Stimulated activated naive CD8-positive, alpha-beta T cell treated with anti-CD3 and anti-CD28 coated beads, Interleukin-15, amount 100 ng/mL, for 72 hours (primary cell): ENCODE data around the gene LSAMP.

Source experiments
- ATAC-seq: fragments of 150-1000 bp; cut with Tn5 transposase; 2 replicates; pipeline ENCODE4 v1.10.0; 2021; ENCODE audit warnings: mild to moderate bottlenecking, moderate library complexity
- DNase-seq, 2 donors: peaks; one replicate each; pipeline ENCODE4 v3.0.0; 2021 to 2022
- H3K27ac Mint-ChIP-seq, 2 donors: one replicate each; pipeline ENCODE4 v1.8.0; 2022; ENCODE audit warnings: mild to moderate bottlenecking in 2 of 2, mixed read lengths in 2 of 2, moderate library complexity in 2 of 2
- H3K27me3 Mint-ChIP-seq: one replicate; pipeline ENCODE4 v1.8.0; 2022; ENCODE audit warnings: mixed read lengths
- H3K4me1 Mint-ChIP-seq: one replicate; pipeline ENCODE4 v1.8.0; 2022; ENCODE audit warnings: mild to moderate bottlenecking, mixed read lengths
- H3K4me3 Mint-ChIP-seq, 2 donors: one replicate each; pipeline ENCODE4 v1.8.0; 2022; ENCODE audit warnings: mild to moderate bottlenecking in 2 of 2, mixed read lengths in 2 of 2, moderate library complexity in 1 of 2
- H3K9me3 Mint-ChIP-seq, 2 donors: one replicate each; pipeline ENCODE4 v1.8.0; 2022; ENCODE audit warnings: mixed read lengths in 2 of 2

Gene LSAMP

GRCh38 chr3:115885621-115886020, 559.7 kb downstream of the LSAMP start:
- DNase-seq (no peak), ATAC-seq (no peak)
- H3K27me3 Mint-ChIP-seq, result no peaks in the 10 kb centered on the region

DNA sequence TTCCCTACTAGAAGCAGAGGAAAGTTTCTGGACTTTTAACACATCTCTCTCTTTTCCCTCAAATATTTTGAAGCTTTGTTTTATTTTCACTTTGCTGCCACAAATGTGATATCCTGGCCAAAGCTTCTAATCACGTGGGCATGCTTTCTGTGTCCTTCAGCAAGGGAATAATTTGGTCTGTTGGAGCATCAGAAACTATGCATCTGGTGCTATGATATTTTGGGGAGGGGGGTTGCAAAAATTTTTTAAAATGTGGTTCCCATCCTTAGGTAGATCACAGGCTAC, 567.7 kb downstream of the LSAMP start:
- H3K4me3 Mint-ChIP-seq, result no peak overlapping the region

More at GRCh38 chr3:115885621-115886020, 559.7 kb downstream of the LSAMP start:
- H3K9me3 Mint-ChIP-seq, result no peaks in the 10 kb centered on the region
- H3K27ac Mint-ChIP-seq, result no peak overlapping the region
- no peak overlapping the region for H3K4me3 Mint-ChIP-seq
- H3K4me1 Mint-ChIP-seq, result no peaks in the 10 kb centered on the region

DNA sequence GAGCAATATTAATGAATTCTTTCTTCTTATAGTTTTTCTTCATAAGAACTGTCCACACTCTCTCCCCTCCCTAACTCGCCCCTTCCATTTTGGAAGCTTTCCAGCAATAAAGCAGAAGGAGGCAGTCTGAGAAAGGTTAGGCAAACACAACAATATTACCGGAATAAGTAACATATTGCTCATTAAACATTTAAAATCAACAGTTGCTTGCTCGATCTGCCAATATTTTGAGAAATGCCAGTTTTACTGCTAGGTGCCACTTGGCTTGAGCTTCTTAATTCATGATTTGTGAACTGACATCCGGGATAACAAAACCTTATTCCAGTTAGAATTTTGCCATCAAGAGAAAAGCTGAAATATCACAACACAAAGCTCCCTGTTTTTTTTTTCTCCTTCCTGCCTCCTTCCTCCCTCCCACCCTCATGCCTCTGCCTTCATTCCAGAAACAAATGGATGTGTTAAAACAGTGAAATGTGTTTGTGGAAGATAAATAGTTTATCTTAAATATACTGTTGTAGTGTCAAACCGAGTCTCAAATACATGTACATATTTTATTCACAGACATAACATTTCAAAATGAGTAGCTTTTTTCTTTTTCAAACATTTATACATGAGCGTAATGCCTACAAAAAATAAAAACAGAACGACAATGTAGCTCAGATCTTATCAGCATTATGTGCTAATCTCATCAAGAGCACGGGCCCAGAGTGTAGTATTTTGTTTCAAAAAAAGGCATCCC, 568.2 kb downstream of the LSAMP start:
- ATAC-seq, result no peak
- H3K27ac Mint-ChIP-seq, result no peak overlapping the region
- no peak for DNase-seq

More for the DNA sequence above, 567.7 kb downstream of the LSAMP start:
- ATAC-seq (no peak), DNase-seq (no peak)
- H3K4me1 Mint-ChIP-seq, result no peaks in the 10 kb centered on the region
- no peaks in the 10 kb centered on the region for H3K9me3 Mint-ChIP-seq
- H3K27ac Mint-ChIP-seq, result peak overlapping the region in 1 of 2 donors; percentile 69
- no peaks in the 10 kb centered on the region for H3K27me3 Mint-ChIP-seq

DNA sequence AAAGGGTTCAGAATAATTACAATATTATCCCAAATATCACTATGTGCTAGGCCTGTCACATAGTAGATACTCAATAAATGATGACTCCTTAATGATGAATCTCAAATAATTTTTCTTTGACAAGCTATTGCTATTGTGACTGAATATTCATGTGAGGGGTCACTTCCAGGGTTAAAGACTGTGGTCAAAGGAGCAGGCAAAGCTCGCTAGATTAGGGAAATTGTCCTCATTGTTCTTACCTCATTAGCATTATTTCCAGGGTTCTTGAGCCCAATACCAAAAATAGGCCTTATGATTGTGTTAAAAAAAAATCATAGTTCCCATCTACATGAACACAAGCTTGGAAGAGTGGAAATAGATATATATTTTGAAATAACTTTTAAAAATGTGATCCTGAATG, 569.8 kb downstream of the LSAMP start:
- H3K9me3 Mint-ChIP-seq, result no peaks in the 10 kb centered on the region
- H3K27me3 Mint-ChIP-seq, result no peaks in the 10 kb centered on the region
- DNase-seq (no peak), ATAC-seq (no peak)
- H3K4me1 Mint-ChIP-seq, result no peaks in the 10 kb centered on the region
- H3K27ac Mint-ChIP-seq, result no peak overlapping the region
- H3K4me3 Mint-ChIP-seq, result no peak overlapping the region

More for the DNA sequence above, 568.2 kb downstream of the LSAMP start:
- no peaks in the 10 kb centered on the region for H3K4me1 Mint-ChIP-seq
- H3K27me3 Mint-ChIP-seq, result no peaks in the 10 kb centered on the region
- H3K9me3 Mint-ChIP-seq, result no peaks in the 10 kb centered on the region
- no peak overlapping the region for H3K4me3 Mint-ChIP-seq

GRCh38 chr3:115871735-115872134, 573.6 kb downstream of the LSAMP start:
- Mint-ChIP-seq H3K4me3 (no peak overlapping the region), H3K9me3 (no peaks in the 10 kb centered on the region)
- no peak for ATAC-seq

DNA sequence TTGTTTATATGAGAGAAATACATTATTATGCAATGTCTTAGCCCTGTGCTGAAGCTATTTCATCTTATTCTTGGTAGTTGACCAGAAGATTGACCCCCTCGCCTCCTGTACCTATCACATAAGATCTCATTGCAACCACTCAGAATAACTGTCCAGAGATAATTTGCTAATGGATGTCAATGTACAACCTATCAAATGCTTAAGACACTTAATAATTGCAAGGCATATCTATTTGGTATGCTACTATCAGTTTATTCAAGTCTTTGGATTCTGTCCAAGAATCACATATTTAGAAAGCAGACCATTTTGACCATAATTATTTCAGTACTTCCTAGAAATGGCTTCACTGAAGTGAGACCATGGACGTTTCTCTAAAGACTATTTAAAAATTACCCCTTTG, 580.4 kb downstream of the LSAMP start:
- Mint-ChIP-seq H3K4me3 (no peak overlapping the region), H3K9me3 (no peaks in the 10 kb centered on the region), H3K27me3 (peaks cover 41% of the 10 kb centered on the region), H3K4me1 (no peaks in the 10 kb centered on the region), H3K27ac (no peak overlapping the region)
- no peak for ATAC-seq
- DNase-seq, result no peak

More at GRCh38 chr3:115871735-115872134, 573.6 kb downstream of the LSAMP start:
- Mint-ChIP-seq H3K4me1 (no peaks in the 10 kb centered on the region), H3K27ac (no peak overlapping the region), H3K27me3 (peaks cover 1% of the 10 kb centered on the region)
- DNase-seq, result no peak

DNA sequence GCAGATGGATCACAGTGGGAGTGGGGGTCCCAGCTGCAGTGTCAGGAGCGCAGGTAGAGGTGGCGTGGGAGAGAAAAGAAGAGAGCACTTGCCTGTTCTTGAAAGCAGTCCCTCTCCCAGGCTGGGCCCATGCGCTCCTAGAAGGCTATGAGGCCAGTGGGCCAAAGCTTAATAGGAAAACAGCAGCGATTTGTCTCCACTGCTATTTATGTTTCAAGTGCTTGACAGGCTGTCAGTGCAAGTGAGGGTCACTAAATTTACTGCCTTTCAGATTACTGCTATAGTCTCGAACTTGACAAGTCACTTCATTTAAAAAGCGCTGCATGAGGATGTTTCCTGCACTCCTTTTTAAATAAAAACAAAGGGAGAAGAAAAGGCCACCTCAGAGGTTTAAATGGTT, 582.4 kb downstream of the LSAMP start:
- H3K4me1 Mint-ChIP-seq, result no peaks in the 10 kb centered on the region
- peaks cover 57% of the 10 kb centered on the region for H3K27me3 Mint-ChIP-seq
- ATAC-seq (no peak), DNase-seq (no peak)
- H3K27ac Mint-ChIP-seq, result no peak overlapping the region
- H3K4me3 Mint-ChIP-seq, result no peak overlapping the region
- no peaks in the 10 kb centered on the region for H3K9me3 Mint-ChIP-seq

DNA sequence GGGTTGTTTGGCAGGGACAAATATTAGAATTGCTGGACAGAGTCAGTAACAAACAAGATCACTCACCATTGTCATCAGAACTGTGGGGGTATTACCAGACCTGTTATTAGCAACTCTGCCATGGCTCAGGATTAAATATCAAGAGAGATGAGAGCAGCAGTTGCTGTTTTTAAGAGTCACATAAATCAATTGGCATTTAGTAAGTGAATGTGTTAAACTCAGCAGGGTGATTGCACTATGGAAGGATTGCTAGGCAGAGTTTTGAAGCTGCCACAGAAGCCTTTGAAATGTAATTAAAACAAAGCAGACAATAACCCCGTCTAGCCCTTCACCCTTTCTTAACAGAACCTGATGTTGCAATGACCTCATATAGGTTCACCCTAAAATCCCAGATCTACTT, 583.2 kb downstream of the LSAMP start:
- no peaks in the 10 kb centered on the region for H3K4me1 Mint-ChIP-seq
- ATAC-seq (no peak), DNase-seq (no peak)
- no peak overlapping the region for H3K27ac Mint-ChIP-seq
- H3K4me3 Mint-ChIP-seq, result no peak overlapping the region
- no peaks in the 10 kb centered on the region for H3K9me3 Mint-ChIP-seq
- peaks cover 64% of the 10 kb centered on the region for H3K27me3 Mint-ChIP-seq

DNA sequence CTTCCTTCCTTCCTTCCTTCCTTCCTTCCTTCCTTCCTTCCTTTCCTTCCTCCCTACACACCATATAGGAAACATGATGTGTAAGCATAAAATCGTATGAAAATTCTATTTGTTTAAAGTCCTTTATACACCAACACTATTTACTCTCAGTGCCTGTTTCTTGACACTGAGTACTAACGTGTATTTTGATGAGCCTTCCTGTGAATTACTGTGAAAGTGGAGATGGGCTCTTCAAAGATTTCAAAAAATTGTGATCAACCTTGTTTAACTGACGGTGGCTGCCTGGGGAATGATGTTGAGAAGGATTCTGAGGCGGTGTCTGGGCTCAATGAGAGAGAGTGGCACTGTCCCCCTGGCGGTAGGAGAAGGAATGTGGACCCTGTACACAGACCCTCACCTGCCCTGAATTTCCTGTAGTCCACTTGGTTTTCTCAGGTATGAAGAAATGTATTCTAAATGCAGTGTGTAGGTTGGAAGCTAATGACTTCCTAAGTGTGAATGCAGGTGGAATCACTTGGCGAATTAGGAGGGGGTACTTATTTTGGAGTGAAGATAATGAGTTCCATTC, 584.0 kb downstream of the LSAMP start:
- Mint-ChIP-seq H3K9me3 (no peaks in the 10 kb centered on the region), H3K27me3 (peaks cover 59% of the 10 kb centered on the region), H3K27ac (no peak overlapping the region), H3K4me1 (no peaks in the 10 kb centered on the region), H3K4me3 (no peak overlapping the region)
- no peak for DNase-seq
- no peak for ATAC-seq

DNA sequence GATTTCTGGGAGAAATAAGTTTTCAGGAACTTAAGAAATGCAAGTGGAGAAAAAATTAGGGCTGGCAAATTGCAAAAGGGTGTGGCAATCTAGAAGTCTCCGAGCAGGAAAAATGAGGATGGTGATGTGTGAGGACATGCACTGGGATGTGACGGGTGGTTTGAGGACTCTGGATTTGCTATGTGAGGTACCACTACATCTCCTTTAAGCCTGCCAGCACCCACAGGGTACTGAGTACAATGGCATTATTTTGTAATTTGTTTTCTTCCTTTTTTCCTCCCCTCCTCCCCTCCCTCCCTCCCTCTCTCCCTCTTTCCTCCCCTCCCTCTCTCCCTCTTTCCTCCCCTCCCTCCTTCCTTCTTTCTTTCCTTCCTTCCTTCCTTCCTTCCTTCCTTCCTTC, 584.5 kb downstream of the LSAMP start:
- no peak overlapping the region for H3K4me3 Mint-ChIP-seq
- H3K27ac Mint-ChIP-seq, result no peak overlapping the region
- no peaks in the 10 kb centered on the region for H3K9me3 Mint-ChIP-seq
- peaks cover 57% of the 10 kb centered on the region for H3K27me3 Mint-ChIP-seq
- no peak for DNase-seq
- no peaks in the 10 kb centered on the region for H3K4me1 Mint-ChIP-seq
- no peak for ATAC-seq

GRCh38 chr3:115859002-115859807, 586.1 kb downstream of the LSAMP start:
- Mint-ChIP-seq H3K4me1 (no peaks in the 10 kb centered on the region), H3K27ac (no peak overlapping the region), H3K9me3 (no peaks in the 10 kb centered on the region), H3K27me3 (peaks cover 47% of the 10 kb centered on the region), H3K4me3 (no peak overlapping the region)
- no peak for ATAC-seq
- DNase-seq, result no peak

GRCh38 chr3:115857518-115858136, 587.7 kb downstream of the LSAMP start:
- Mint-ChIP-seq H3K27me3 (peaks cover 52% of the 10 kb centered on the region), H3K27ac (peak overlapping the region in 1 of 2 donors; percentile 6)
- no peak for ATAC-seq

GRCh38 chr3:115855911-115856310, 589.4 kb downstream of the LSAMP start:
- DNase-seq (no peak), ATAC-seq (no peak)
- Mint-ChIP-seq H3K4me1 (no peaks in the 10 kb centered on the region), H3K27me3 (peaks cover 45% of the 10 kb centered on the region), H3K4me3 (no peak overlapping the region), H3K27ac (no peak overlapping the region), H3K9me3 (no peaks in the 10 kb centered on the region)

More at GRCh38 chr3:115857518-115858136, 587.7 kb downstream of the LSAMP start:
- no peak overlapping the region for H3K4me3 Mint-ChIP-seq
- no peak for DNase-seq
- no peaks in the 10 kb centered on the region for H3K4me1 Mint-ChIP-seq
- H3K9me3 Mint-ChIP-seq, result no peaks in the 10 kb centered on the region

GRCh38 chr3:115853104-115853503, 592.2 kb downstream of the LSAMP start:
- Mint-ChIP-seq H3K9me3 (no peaks in the 10 kb centered on the region), H3K27ac (no peak overlapping the region), H3K4me3 (no peak overlapping the region), H3K4me1 (no peaks in the 10 kb centered on the region), H3K27me3 (peaks cover 29% of the 10 kb centered on the region)
- DNase-seq, result no peak
- ATAC-seq, result no peak

DNA sequence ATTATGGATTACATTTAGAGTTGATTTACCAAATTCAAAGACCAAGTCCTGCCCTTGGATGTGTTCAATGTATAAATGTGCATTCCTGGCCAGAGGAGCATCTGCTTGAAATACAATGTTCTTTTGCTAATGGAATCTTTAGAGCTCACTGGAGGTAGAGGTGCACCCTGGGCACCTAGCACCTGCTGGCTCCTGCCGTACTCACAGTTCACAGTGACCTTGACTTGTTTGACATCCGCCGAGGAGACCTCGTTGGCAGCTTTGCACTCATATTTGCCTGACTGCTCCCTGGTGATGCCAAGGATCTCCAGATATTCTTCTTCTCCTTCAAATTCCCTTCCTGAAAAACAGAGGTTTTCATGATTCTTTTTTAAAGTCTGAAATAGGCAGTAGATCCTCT, 593.0 kb downstream of the LSAMP start:
- Mint-ChIP-seq H3K4me1 (no peaks in the 10 kb centered on the region), H3K27ac (no peak overlapping the region), H3K27me3 (peaks cover 20% of the 10 kb centered on the region), H3K9me3 (no peaks in the 10 kb centered on the region), H3K4me3 (no peak overlapping the region)
- ATAC-seq (no peak), DNase-seq (no peak)

DNA sequence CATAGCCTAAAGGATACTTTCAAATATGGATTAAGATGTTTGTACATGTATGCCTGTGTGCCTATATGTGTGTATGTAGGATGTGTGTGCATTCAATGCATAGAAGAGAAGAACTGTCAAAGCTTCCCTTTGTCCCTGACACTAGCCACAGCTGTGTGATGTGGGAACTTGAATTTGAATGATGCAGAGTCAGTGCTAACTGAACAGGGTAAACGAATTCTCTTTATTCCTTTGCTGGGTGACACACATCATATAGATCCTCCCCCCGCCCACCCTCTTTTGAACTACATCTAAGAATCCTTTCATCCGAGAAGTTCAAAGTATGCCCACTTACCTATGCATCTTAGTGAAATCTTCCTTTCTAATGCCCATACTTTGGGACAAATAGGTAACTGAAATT, 593.7 kb downstream of the LSAMP start:
- H3K4me3 Mint-ChIP-seq, result no peak overlapping the region
- no peak overlapping the region for H3K27ac Mint-ChIP-seq
- peaks cover 18% of the 10 kb centered on the region for H3K27me3 Mint-ChIP-seq
- H3K9me3 Mint-ChIP-seq, result no peaks in the 10 kb centered on the region
- no peak for ATAC-seq
- no peak for DNase-seq
- no peaks in the 10 kb centered on the region for H3K4me1 Mint-ChIP-seq
